H1 (cell line): ENCODE data around the gene RAD51B. TPM values are rescaled to one million over a fixed set of nuclear protein-coding genes. Genes with fewer than 3 reads are reported as not detected.
A peak's percentile ranks its signal among the peaks of the same experiment; 100 is the strongest.

Source experiments
- CTCF ChIA-PET: fragments of 300-600 bp; sonication (Branson Sonifier 250); formaldehyde crosslinking; loops from one replicate; lab custom pipeline; 2021; ENCODE audit not compliant: partially characterized antibody; lab: Charles Lee
- POLR2A ChIA-PET: fragments of 300-600 bp; sonication (Branson Sonifier 250); formaldehyde crosslinking; loops from one replicate; lab custom pipeline; 2021; ENCODE audit warnings: inconsistent platforms; ENCODE audit not compliant: partially characterized antibody; lab: Charles Lee
- DNase-seq, 2 experiments: peaks; one replicate each; pipeline versions ENCODE4 v3.0.0 to v3.0.0-alpha.2; 2010 to 2022; ENCODE audit warnings: low spot score in 2 of 2, low read depth in 1 of 2, mixed read lengths in 1 of 2
- FAIRE-seq: peaks from 2 replicates; lab custom pipeline; 2011; peaks lifted over from hg19 to GRCh38; lab: Jason Lieb, UNC
- H2AFZ ChIP-seq: 2 replicates; pipeline ENCODE4 v1.8.1; 2012; ENCODE audit warnings: low read length, inconsistent platforms
- H2AK5ac ChIP-seq: 2 replicates; pipeline ENCODE4 v1.6.1; 2013; ENCODE audit warnings: low read depth, low read length
- H2BK120ac ChIP-seq: replicated peaks from 2 replicates; pipeline ENCODE3; 2013; ENCODE audit warnings: low read depth, low read length, inconsistent platforms
- H2BK12ac ChIP-seq: 2 replicates; pipeline ENCODE4 v1.6.1; 2013; ENCODE audit warnings: low read depth, low read length
- H2BK15ac ChIP-seq: 2 replicates; pipeline ENCODE4 v1.6.1; 2013; ENCODE audit warnings: low read length
- H2BK20ac ChIP-seq: 2 replicates; pipeline ENCODE4 v1.6.1; 2013; ENCODE audit warnings: low read length
- H2BK5ac ChIP-seq: 2 replicates; pipeline ENCODE4 v1.6.1; 2013; ENCODE audit warnings: low read depth, low read length
- H3K14ac ChIP-seq: 2 replicates; pipeline ENCODE4 v1.6.1; 2013; ENCODE audit warnings: inconsistent platforms; ENCODE audit not compliant: insufficient read length
- H3K18ac ChIP-seq: 2 replicates; pipeline ENCODE4 v1.6.1; 2013; ENCODE audit warnings: low read length; ENCODE audit errors: extremely low read depth
- H3K23ac ChIP-seq: 2 replicates; pipeline ENCODE4 v1.6.1; 2013; ENCODE audit warnings: inconsistent platforms; ENCODE audit not compliant: insufficient read length
- H3K23me2 ChIP-seq: 2 replicates; pipeline ENCODE4 v1.6.1; 2013; ENCODE audit warnings: low read depth, low read length
- H3K27ac ChIP-seq: 2 replicates; pipeline ENCODE4 v1.6.1; 2011; ENCODE audit warnings: low read depth, low read length, inconsistent platforms
- H3K27me3 ChIP-seq, 4 experiments: replicated peaks in 1 of 4; 1 replicate in 1 of 4; 2 replicates in 3 of 4; pipeline versions ENCODE4 v1.6.1 to v1.8.1; 2011 to 2013; ENCODE audit warnings: low read length in 3 of 4, mild to moderate bottlenecking in 3 of 4, inconsistent platforms in 2 of 4, mixed read lengths in 2 of 4, moderate library complexity in 1 of 4; ENCODE audit not compliant: control insufficient read depth in 3 of 4, insufficient read depth in 3 of 4; ENCODE audit errors: extremely low read depth in 1 of 4
- H3K36me3 ChIP-seq, 4 experiments: 2 replicates each; pipeline versions ENCODE4 v1.6.1 to v1.8.1; 2011 to 2013; ENCODE audit warnings: mild to moderate bottlenecking in 4 of 4, low read length in 3 of 4, moderate library complexity in 2 of 4, control low read depth in 1 of 4, inconsistent platforms in 1 of 4; ENCODE audit not compliant: insufficient read depth in 4 of 4, control insufficient read depth in 2 of 4
- H3K4ac ChIP-seq: replicated peaks from 2 replicates; pipeline ENCODE3; 2013; ENCODE audit warnings: low read length, low read depth, mixed read lengths, inconsistent platforms; ENCODE audit not compliant: insufficient read length
- H3K4me1 ChIP-seq, 4 experiments: replicated peaks in 1 of 4; 1 replicate in 1 of 4; 2 replicates in 3 of 4; pipeline versions ENCODE4 v1.6.1 to v1.8.1; 2011 to 2013; ENCODE audit warnings: low read length in 3 of 4, inconsistent platforms in 2 of 4, mixed read lengths in 1 of 4; ENCODE audit not compliant: insufficient read depth in 4 of 4, control insufficient read depth in 3 of 4
- H3K4me2 ChIP-seq, 2 experiments: 2 replicates each; pipeline versions ENCODE4 v1.6.1 to v1.8.1; 2011 to 2013; ENCODE audit warnings: low read depth in 2 of 2, low read length in 2 of 2, control low read depth in 1 of 2, inconsistent platforms in 1 of 2, mild to moderate bottlenecking in 1 of 2; ENCODE audit not compliant: insufficient read depth in 1 of 2
- H3K4me3 ChIP-seq, 4 experiments: fragments of 200-600, 300-600 bp in 1 of 4; sonication (generic), shearing (Covaris generic), sonication (Bioruptor Twin) in 1 of 4; 2 replicates each; pipeline versions ENCODE4 v1.5.1 to v1.8.1; 2011 to 2016; ENCODE audit warnings: low read length in 4 of 4, low read depth in 3 of 4, control low read depth in 2 of 4, inconsistent platforms in 2 of 4, mild to moderate bottlenecking in 2 of 4, mixed read lengths in 1 of 4, moderate library complexity in 1 of 4; ENCODE audit not compliant: insufficient read depth in 2 of 4; ENCODE audit errors: extremely low read depth in 1 of 4
- H3K56ac ChIP-seq: replicated peaks from 2 replicates; pipeline ENCODE3; 2013; ENCODE audit warnings: low read depth, mild to moderate bottlenecking, mixed read lengths, low read length, inconsistent platforms; ENCODE audit not compliant: insufficient read length
- H3K79me1 ChIP-seq: 2 replicates; pipeline ENCODE4 v1.6.1; 2013; ENCODE audit warnings: low read depth, low read length, control low read depth
- H3K79me2 ChIP-seq, 2 experiments: 2 replicates each; pipeline versions ENCODE4 v1.6.1 to v1.8.1; 2012 to 2013; ENCODE audit warnings: low read length in 2 of 2, mild to moderate bottlenecking in 2 of 2, inconsistent platforms in 1 of 2; ENCODE audit not compliant: insufficient read depth in 2 of 2, control insufficient read depth in 1 of 2
- H3K9ac ChIP-seq, 4 experiments: replicated peaks in 1 of 4; 1 replicate in 1 of 4; 2 replicates in 3 of 4; pipeline versions ENCODE4 v1.6.1 to v1.8.1; 2011 to 2013; ENCODE audit warnings: low read depth in 3 of 4, low read length in 3 of 4, control low read depth in 2 of 4, mild to moderate bottlenecking in 2 of 4, moderate library complexity in 2 of 4, inconsistent platforms in 1 of 4; ENCODE audit errors: extremely low read depth in 1 of 4
- H3K9me3 ChIP-seq, 2 experiments: 2 replicates each; pipeline versions ENCODE4 v1.6.1 to v1.8.1; 2012 to 2013; ENCODE audit warnings: mild to moderate bottlenecking in 2 of 2, moderate library complexity in 2 of 2, control low read depth in 1 of 2, inconsistent platforms in 1 of 2, low read depth in 1 of 2, low read length in 1 of 2, mixed read lengths in 1 of 2; ENCODE audit not compliant: insufficient read depth in 2 of 2
- H4K20me1 ChIP-seq, 2 experiments: replicated peaks in 1 of 2; 2 replicates each; pipeline versions ENCODE3 to v1.8.1; 2011 to 2013; ENCODE audit warnings: inconsistent platforms in 2 of 2, low read length in 2 of 2, mild to moderate bottlenecking in 1 of 2; ENCODE audit not compliant: insufficient read depth in 2 of 2, control insufficient read depth in 1 of 2
- H4K5ac ChIP-seq: 2 replicates; pipeline ENCODE4 v1.6.1; 2013; ENCODE audit warnings: low read length, low read depth, mixed read lengths, inconsistent platforms; ENCODE audit not compliant: insufficient read length
- H4K8ac ChIP-seq: 2 replicates; pipeline ENCODE4 v1.8.0; 2013; ENCODE audit warnings: mild to moderate bottlenecking, moderate library complexity, low read length, inconsistent platforms; ENCODE audit not compliant: insufficient read depth; ENCODE audit errors: extremely low read depth
- H4K91ac ChIP-seq: replicated peaks from 2 replicates; pipeline ENCODE3; 2013; ENCODE audit warnings: low read length, mixed read lengths, inconsistent platforms; ENCODE audit not compliant: insufficient read length
- KDM1A ChIP-seq: fragments of 200-600, 300-600 bp; sonication (generic); IDR thresholded peaks from 2 replicates; pipeline ENCODE4 v1.7.1; 2016; ENCODE audit warnings: mild to moderate bottlenecking, low read length, borderline replicate concordance
- TEAD4 ChIP-seq: IDR thresholded peaks from 2 replicates; pipeline ENCODE4 v1.6.1; 2012; ENCODE audit warnings: low read depth, low read length, inconsistent platforms, mixed read lengths
- WGBS, 2 experiments: shearing (Covaris generic) in 1 of 2; methylation state at CpG; one replicate each; pipeline versions ENCODE4 v1.1.6 to v1.1.7; 2013 to 2015; ENCODE audit warnings: low lambda C conversion rate in 2 of 2, mixed read lengths in 2 of 2, inconsistent platforms in 1 of 2, low coverage in 1 of 2, missing lambda C conversion rate in 1 of 2; ENCODE audit not compliant: insufficient replicate concordance in 2 of 2, insufficient coverage in 1 of 2, insufficient read length in 1 of 2; ENCODE audit errors: extremely low coverage in 1 of 2, missing lambda C conversion rate in 1 of 2; 5-methylcytosine and 5-hydroxymethylcytosine counted together
- polyA plus RNA-seq, 7 experiments: library from polyadenylated mRNA; depleted of rRNA in 3 of 7; stranded (reverse) in 5 of 7; unstranded in 2 of 7; fragments of >200 nt in 5 of 7; fragments of 200-250 nt in 2 of 7; gene quantifications; 1 replicate in 5 of 7; 2 replicates in 1 of 7; 4 replicates in 1 of 7; pipeline versions ENCODE4 v1.2.1 to v1.2.3, GENCODE V29; 2011 to 2013; ENCODE audit warnings: missing spikeins in 2 of 7, mixed read lengths in 2 of 7
- total RNA-seq: library from RNA; stranded (reverse); fragmentation: NEBNext Ultra II Directional; extraction: Animal tissue kit (Norgen Biotek cat#: 25700); gene quantifications from 2 replicates; pipeline ENCODE4 v1.2.1, GENCODE V29; 2021

RAD51B gene
- total and polyA plus RNA-seq, 2 of the 8 experiments (the other 6 are each of a cell fraction or from before 2014, with no cell fraction given) = 3.9 to 14.9 TPM

- no peaks in the 10 kb centered on the region for H3K36me3 ChIP-seq
- H3K4ac ChIP-seq = no peak overlapping the region
- H2AFZ ChIP-seq = no peak overlapping the region
- H2AK5ac ChIP-seq = no peak overlapping the region
- no peak overlapping the region for H2BK15ac ChIP-seq
- peaks cover 0 to 2% (median 0%) of the 10 kb centered on the region in 4 experiments; a peak in 1 of 7 replicates for H3K4me1 ChIP-seq
- CTCF ChIA-PET = interaction anchor here (2.2 kb wide), 1 partner anchor 10 kb away, joined by 6 read pairs; no protein-coding TSS in a partner anchor
- no peak overlapping the region for H2BK120ac ChIP-seq
- H3K23ac ChIP-seq = no peak overlapping the region
- DNase-seq = peak in 1 of 2 experiments; percentile 16
- no peak overlapping the region for H4K91ac ChIP-seq
- no peaks in the 10 kb centered on the region for H3K23me2 ChIP-seq
- H3K79me2 ChIP-seq = no peaks in the 10 kb centered on the region
- no peak overlapping the region for H3K4me2 ChIP-seq
- no peak overlapping the region for H4K5ac ChIP-seq
- no peak overlapping the region for H2BK12ac ChIP-seq
- no peak overlapping the region for H3K14ac ChIP-seq
- H4K20me1 ChIP-seq = no peaks in the 10 kb centered on the region
- H3K9ac ChIP-seq = no peak overlapping the region
- H2BK5ac ChIP-seq = 0 out of 2 replicates have a peak overlapping the region, but pooled peaks have one; percentile 2
- no peak for TF ChIP-seq TEAD4
- 0 out of 2 replicates have a peak, but pooled peaks have one; percentile 27 for TF ChIP-seq KDM1A
- POLR2A ChIA-PET = no interaction called here
- H3K18ac ChIP-seq = no peak overlapping the region
- H3K4me3 ChIP-seq = no peak overlapping the region
- no peak overlapping the region for H3K56ac ChIP-seq
- no peak overlapping the region for H2BK20ac ChIP-seq
- FAIRE-seq = no peak
- H3K79me1 ChIP-seq = no peaks in the 10 kb centered on the region
- H3K27ac ChIP-seq = no peak overlapping the region
- H3K27me3 ChIP-seq = no peaks in the 10 kb centered on the region; a peak in 1 of 7 replicates
- no peaks in the 10 kb centered on the region for H3K9me3 ChIP-seq
- WGBS, 2 experiments = 90% methylated on average over 3 of the region's 3 CpGs; no CpG with 5 or more reads in 1 of the 2 experiments
- no peak overlapping the region for H4K8ac ChIP-seq
Measured at GRCh38 chr14:68653804-68654203, 834.2 kb downstream of the RAD51B start.
